ENCODE data around the gene KRTAP19-1.
"Not testable (repeated sequence)": the region's sequence is repeated elsewhere in the genome, so short reads cannot be mapped to it uniquely, and the experiment has no call there.

KRTAP19-1 gene

GRCh38 chr21:30480145-30480544 lies at the start of gene KRTAP19-1:
TSS of gene KRTAP19-1 (minus strand) at chr21:30480367. CDS start at chr21:30480317, 50 bp downstream.
- no peak within 1 kb of the TSS for H3K4me3 ChIP-seq (replicated peaks; ENCODE audit: low read depth, low read length)
- DNase-seq (ENCODE audit: extremely low read depth, insufficient read length): no peak
- H3K27me3 ChIP-seq (replicated peaks; ENCODE audit: control insufficient read depth, insufficient read depth, low read length): no peaks in the 10 kb centered on the region
- H3K36me3 ChIP-seq (ENCODE audit: control insufficient read depth, insufficient read depth, low read length): no peaks in the 10 kb centered on the region
- TF ChIP-seq CTCF (IDR thresholded peaks at IDR 0.05; ENCODE audit: insufficient read depth, low read length, poor library complexity, severe bottlenecking): no peak

- no peak for TF ChIP-seq CTCF (IDR thresholded peaks at IDR 0.05; ENCODE audit: insufficient read depth, low read length, poor library complexity, severe bottlenecking)
- no peaks in the 10 kb centered on the region for H3K36me3 ChIP-seq (ENCODE audit: control insufficient read depth, insufficient read depth, low read length)
- no peak overlapping the region for H3K4me3 ChIP-seq (replicated peaks; ENCODE audit: low read depth, low read length)
- no peaks in the 10 kb centered on the region for H3K27me3 ChIP-seq (replicated peaks; ENCODE audit: control insufficient read depth, insufficient read depth, low read length)
- DNase-seq (ENCODE audit: extremely low read depth, insufficient read length): no peak
These were observed 38.7 kb upstream of the KRTAP19-1 start for GRCh38 chr21:30518876-30519275.

GRCh38 chr21:30515681-30516080 lies 35.5 kb upstream of the KRTAP19-1 start:
- DNase-seq (ENCODE audit: extremely low read depth, insufficient read length): no peak
- H3K27me3 ChIP-seq (replicated peaks; ENCODE audit: control insufficient read depth, insufficient read depth, low read length): no peaks in the 10 kb centered on the region
- H3K36me3 ChIP-seq (ENCODE audit: control insufficient read depth, insufficient read depth, low read length): no peaks in the 10 kb centered on the region
- TF ChIP-seq CTCF (IDR thresholded peaks at IDR 0.05; ENCODE audit: insufficient read depth, low read length, poor library complexity, severe bottlenecking): no peak
- H3K4me3 ChIP-seq (replicated peaks; ENCODE audit: low read depth, low read length): no peak overlapping the region

- H3K27me3 ChIP-seq (replicated peaks; ENCODE audit: control insufficient read depth, insufficient read depth, low read length); DNase-seq (ENCODE audit: extremely low read depth, insufficient read length); H3K36me3 ChIP-seq (ENCODE audit: control insufficient read depth, insufficient read depth, low read length); H3K4me3 ChIP-seq (replicated peaks; ENCODE audit: low read depth, low read length): not testable (repeated sequence)
- peak; percentile 25 for TF ChIP-seq CTCF (IDR thresholded peaks at IDR 0.05; ENCODE audit: insufficient read depth, low read length, poor library complexity, severe bottlenecking)
These were observed 25.5 kb upstream of the KRTAP19-1 start for GRCh38 chr21:30505621-30506205.

- no peak within 1 kb of the TSS for H3K4me3 ChIP-seq (replicated peaks; ENCODE audit: low read depth, low read length)
- H3K36me3 ChIP-seq (ENCODE audit: control insufficient read depth, insufficient read depth, low read length): no peaks in the 10 kb centered on the region
- TF ChIP-seq CTCF (IDR thresholded peaks at IDR 0.05; ENCODE audit: insufficient read depth, low read length, poor library complexity, severe bottlenecking): no peak
- H3K27me3 ChIP-seq (replicated peaks; ENCODE audit: control insufficient read depth, insufficient read depth, low read length): no peaks in the 10 kb centered on the region
- no peak for DNase-seq (ENCODE audit: extremely low read depth, insufficient read length)
These were observed 21.9 kb upstream of the KRTAP19-1 start, which contains the start of gene KRTAP19-5 for GRCh38 chr21:30502041-30502440. TSS of gene KRTAP19-5 (minus strand) at chr21:30502141. CDS start at chr21:30502090, 51 bp downstream.

GRCh38 chr21:30497065-30497464 lies 16.9 kb upstream of the KRTAP19-1 start, which contains the start of gene KRTAP19-4:
TSS of gene KRTAP19-4 (minus strand) at chr21:30497165. CDS start at chr21:30497110, 55 bp downstream.
- TF ChIP-seq CTCF (IDR thresholded peaks at IDR 0.05; ENCODE audit: insufficient read depth, low read length, poor library complexity, severe bottlenecking): no peak
- H3K36me3 ChIP-seq (ENCODE audit: control insufficient read depth, insufficient read depth, low read length): no peaks in the 10 kb centered on the region
- H3K4me3 ChIP-seq (replicated peaks; ENCODE audit: low read depth, low read length): no peak within 1 kb of the TSS
- no peak for DNase-seq (ENCODE audit: extremely low read depth, insufficient read length)
- no peaks in the 10 kb centered on the region for H3K27me3 ChIP-seq (replicated peaks; ENCODE audit: control insufficient read depth, insufficient read depth, low read length)

All from GM06990 (cell line).